ENCODE measurements around the gene SMIM21. TPM values are rescaled to one million over a fixed set of nuclear protein-coding genes. Genes with fewer than 3 reads are reported as not detected.

SMIM21 gene
- total RNA-seq, 4 donors from 2014 or later = not detected

DNA sequence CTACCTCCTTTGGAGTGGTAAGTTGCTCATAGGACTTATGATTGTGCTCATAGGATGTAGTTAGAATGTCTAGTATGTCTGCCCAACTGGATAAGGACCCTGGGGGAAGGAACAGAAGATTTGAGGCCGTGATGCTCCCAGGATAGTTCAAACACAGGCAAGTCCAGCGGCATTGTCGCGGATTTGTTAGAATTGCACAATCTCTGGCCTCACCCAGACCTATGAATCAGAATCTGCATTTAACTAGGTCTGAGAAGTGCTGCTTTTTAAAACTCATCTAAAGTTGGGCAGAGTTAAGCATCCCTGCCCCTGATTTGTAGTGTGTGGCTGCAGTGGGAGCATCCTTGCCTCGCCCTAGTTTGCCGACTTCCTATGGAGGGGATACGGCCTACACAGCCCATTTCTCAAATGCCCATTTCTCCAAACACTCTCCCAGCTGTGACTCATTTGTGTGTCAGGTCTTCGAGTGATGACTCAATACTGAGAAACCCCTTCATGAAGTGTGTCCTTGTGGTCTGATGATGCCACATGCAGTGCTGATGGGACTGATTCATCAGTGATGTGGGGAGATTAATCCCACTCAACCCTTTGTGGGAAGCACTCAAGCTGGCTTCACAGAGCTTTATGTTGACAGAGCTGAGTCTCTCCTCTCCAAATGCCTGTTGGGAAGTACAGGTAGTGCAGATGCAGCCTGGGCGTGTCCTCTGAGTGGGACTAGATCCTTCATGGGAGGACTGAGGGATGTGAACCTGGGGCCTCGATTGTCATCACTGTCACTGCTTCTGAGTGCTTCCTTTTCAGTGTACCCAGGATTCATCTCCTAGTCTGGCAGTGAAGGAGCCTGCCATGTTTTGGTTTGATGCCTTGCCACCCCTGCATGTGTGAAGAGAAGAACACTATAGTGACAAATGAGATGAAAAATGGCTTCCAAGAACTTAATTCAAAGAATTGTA lies 18.7 kb downstream of the SMIM21 start:
- TF ChIP-seq, protein P1, sequence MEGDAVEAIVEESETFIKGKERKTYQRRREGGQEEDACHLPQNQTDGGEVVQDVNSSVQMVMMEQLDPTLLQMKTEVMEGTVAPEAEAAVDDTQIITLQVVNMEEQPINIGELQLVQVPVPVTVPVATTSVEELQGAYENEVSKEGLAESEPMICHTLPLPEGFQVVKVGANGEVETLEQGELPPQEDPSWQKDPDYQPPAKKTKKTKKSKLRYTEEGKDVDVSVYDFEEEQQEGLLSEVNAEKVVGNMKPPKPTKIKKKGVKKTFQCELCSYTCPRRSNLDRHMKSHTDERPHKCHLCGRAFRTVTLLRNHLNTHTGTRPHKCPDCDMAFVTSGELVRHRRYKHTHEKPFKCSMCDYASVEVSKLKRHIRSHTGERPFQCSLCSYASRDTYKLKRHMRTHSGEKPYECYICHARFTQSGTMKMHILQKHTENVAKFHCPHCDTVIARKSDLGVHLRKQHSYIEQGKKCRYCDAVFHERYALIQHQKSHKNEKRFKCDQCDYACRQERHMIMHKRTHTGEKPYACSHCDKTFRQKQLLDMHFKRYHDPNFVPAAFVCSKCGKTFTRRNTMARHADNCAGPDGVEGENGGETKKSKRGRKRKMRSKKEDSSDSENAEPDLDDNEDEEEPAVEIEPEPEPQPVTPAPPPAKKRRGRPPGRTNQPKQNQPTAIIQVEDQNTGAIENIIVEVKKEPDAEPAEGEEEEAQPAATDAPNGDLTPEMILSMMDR (IDR thresholded peaks at IDR 0.05; ENCODE audit: low read depth) = no peak

DNA sequence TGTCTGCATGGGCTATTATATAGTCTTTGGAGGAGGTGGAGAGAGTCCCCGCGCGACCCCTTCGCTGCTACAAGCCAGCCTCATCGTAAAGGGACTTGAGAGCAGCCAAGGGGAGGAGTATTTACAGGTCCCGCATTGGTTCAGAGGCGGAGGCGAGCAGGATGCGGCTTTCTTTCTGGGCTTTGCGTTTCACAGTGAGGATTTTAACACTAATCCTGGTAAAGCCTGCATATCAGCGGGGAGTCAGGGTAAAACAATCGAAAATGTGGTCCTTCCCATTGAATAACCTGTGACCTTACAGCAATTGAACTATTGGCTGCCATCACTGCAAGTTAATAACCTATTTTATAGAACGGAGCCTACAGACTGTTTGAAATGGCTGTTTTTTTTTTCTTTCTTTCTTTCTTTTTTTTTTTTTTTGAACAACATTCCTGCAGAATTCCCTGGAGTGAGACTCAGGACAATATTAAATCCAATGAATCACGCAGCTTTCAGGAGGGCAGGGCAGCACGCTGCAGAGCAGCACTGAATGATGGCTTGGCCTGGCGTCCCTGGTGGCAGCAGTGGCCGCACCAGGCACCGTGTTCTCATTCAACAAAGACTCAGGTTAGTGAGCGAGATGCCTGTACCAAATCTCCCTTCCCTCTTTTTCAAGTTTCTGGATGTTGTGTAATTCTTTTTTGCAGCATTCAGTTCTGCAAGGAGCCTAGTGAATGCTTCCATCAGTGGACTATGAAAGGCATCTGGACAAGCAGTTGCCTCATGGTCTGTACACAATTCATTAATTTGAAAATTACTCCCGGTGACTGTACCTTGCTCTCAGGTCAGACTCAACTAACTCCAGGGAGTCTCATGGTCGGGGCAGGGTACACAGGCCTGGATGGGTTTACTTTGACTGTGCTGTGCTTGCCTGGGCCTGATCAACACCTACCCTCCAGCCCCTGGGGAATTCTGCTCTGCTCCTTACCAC lies 19.8 kb downstream of the SMIM21 start:
- TF ChIP-seq, protein P1 (IDR thresholded peaks at IDR 0.05; ENCODE audit: low read depth) = no peak

DNA sequence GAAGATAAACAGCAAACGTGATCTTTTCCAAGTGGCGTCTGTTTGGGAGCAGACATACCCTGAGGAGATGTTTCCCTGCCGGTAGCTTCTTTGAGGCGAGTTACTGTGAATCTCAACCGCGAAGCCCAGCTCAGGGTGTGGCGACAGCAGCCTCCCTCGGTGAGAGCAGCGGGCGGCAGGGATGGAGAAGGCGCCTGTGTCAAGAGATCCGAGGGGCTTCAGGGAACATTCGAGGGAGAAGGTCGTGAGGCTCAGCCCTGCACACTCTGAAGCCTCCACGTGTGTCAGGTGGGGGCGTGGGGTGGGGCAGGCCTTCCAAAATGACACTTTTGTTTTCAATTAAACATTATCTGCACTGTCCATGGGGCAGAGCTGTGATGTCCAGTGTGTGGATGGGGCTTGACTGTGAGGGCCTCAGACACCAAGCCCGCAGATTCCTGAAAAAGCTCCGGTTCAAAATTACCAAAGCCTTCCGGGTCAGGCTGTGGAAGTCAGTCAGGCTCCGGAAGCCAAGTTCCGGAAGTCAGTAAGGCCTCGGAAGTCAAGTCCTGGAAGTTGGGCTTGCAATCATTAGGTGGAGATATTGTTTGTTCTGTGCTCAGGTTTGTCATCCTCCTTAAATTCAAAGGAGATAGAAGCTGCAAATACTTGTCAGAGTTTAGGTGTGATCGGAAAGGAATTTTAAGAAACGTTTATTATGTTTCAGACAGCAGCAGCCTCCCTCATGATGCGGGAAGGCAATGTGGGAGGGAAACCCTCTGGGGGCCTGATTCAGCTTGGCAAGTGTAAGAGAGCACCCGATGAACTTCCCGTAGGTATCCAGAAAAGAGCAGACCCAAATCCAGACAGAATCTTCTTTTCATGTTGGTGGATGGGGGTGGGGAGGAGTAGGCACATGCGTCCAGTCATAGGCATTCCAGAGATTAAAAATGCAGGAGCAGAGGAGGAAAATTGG lies 20.7 kb downstream of the SMIM21 start:
- TF ChIP-seq, protein P1 (IDR thresholded peaks at IDR 0.05; ENCODE audit: low read depth) = no peak

DNA sequence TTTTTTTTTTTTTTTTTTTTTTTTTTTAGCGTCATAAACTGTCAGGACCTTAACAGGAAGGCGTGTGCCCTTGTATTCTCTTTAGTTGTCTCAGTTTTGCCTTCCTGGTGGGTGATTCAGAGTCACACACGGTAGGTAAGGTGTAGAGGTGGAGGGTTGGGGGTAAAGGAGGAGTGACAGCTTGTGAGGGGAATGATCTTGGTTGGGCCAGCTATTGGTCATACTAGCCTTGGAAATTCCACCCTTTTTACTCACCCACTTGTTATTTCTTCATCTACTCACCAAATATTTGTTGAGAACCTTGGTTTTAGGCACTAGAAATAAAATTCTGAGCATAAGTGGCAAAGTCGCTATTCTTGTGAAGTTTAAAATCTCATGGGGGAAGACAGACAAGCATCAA lies 22.2 kb downstream of the SMIM21 start:
- TF ChIP-seq, protein P1 (IDR thresholded peaks at IDR 0.05; ENCODE audit: low read depth) = no peak

DNA sequence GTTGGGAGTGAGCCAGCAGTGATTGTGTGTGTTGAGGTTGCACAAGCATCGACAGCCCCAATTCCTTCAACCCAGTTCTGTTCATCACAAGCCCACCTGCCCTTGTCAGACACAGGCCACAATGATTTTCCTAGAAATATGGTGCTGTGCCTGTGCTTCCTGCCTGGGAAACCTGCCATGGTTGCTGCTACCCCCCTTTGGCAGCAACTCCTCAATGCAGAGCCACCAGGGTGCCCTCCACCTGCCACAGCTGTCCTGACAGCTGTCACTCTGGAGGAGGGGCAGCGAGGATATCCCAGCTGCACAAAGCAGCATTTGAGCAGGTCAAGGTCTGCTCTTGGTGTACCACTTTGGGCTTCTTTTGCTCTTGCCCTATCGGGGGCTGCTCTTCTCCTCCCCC lies 27.1 kb downstream of the SMIM21 start:
- TF ChIP-seq, protein P1 (IDR thresholded peaks at IDR 0.05; ENCODE audit: low read depth) = no peak

DNA sequence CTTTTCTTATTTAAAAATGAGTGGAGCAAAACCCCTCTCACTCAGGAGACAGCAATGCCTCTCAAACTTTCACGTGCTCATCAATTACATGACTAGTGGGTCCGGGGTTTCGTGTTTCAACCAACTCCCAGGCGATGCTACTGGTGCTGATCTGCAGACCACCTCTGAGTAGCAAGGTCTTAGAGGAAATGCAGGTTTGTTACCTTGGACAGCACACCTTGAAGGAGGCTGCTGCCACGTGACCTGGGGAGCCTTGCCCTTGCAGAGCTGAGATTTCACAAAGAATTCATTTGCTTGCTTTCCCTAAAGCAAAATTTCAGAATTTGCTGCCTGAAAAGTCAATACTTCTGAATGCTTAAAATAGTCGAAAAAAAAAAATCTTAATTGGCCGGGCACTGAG lies 32.4 kb downstream of the SMIM21 start:
- TF ChIP-seq, protein P1 (IDR thresholded peaks at IDR 0.05; ENCODE audit: low read depth) = no peak
